IPS-18a (cell line): ENCODE measurements around the gene GABRR2.
A peak's percentile ranks its signal among the peaks of the same experiment; 100 is the strongest.

Source experiments
- H3K27ac ChIP-seq: one replicate; pipeline ENCODE4 v1.5.1; 2013; ENCODE audit warnings: low read length
- H3K27me3 ChIP-seq: one replicate; pipeline ENCODE4 v1.6.1; 2013; ENCODE audit warnings: mild to moderate bottlenecking, low read length; ENCODE audit not compliant: control insufficient read depth, insufficient read depth
- H3K36me3 ChIP-seq: one replicate; pipeline ENCODE4 v1.6.1; 2013; ENCODE audit warnings: low read depth, low read length; ENCODE audit not compliant: control insufficient read depth
- H3K4me1 ChIP-seq: one replicate; pipeline ENCODE4 v1.6.1; 2013; ENCODE audit warnings: low read depth, low read length; ENCODE audit not compliant: control insufficient read depth
- H3K4me3 ChIP-seq: one replicate; pipeline ENCODE4 v1.5.1; 2013; ENCODE audit warnings: low read length
- H3K9ac ChIP-seq: one replicate; pipeline ENCODE4 v1.6.1; 2013; ENCODE audit warnings: mild to moderate bottlenecking, low read length, moderate library complexity
- H3K9me3 ChIP-seq: one replicate; pipeline ENCODE4 v1.6.1; 2013; ENCODE audit warnings: low read depth, low read length; ENCODE audit not compliant: control insufficient read depth

GABRR2 gene

DNA sequence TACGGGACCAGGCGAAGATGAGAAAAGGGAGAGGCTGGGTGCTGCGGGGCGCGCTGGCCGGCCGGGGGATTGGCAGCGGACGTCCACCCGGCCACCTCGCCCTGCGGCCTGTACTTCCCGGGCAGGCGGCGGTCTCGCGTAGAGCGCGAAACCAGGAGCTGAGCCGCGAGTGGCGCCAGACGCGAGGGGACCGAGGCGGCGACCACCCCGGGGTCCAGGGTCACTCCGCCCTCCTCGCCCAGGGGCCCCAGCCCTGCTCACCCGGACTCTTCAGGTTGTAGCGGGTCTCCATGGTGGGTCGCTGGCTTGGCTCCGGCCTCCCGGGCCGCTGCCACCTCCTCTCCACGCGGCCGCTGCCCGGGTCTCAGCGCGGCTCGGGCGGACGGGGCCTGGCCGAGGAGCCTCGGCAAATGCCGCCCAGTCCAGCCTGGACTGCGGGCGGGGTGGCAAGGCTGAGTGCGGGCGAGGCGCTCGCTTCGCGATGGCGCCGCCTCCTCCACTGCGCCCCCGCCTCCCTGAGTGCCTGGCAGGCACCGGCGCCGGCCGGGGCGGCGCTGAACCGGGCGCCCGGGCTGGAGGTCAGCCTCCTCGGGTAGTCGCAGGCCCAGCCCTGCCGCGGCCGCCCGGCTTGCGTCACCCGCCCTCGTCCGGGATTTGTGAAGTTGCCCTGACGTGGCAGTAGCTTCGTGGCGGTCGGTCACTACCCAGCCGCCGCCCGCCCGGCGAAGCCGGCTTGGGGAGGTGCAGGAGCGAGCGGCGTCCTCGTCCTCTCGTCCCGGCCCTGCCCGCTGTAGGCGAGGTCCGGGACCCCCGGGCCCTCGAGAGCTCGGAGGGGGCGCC lies 37.4 kb upstream of the GABRR2 start, which contains the start of gene UBE2J1:
TSS of gene UBE2J1 (minus strand) at position 445 of the 840 bp plus-strand sequence. CDS start at position 292, 153 bp downstream.
- H3K4me1 ChIP-seq, result peaks cover 10% of the 10 kb centered on the region
- H3K36me3 ChIP-seq, result no peaks in the 10 kb centered on the region
- H3K27ac ChIP-seq, result no peak within 1 kb of the TSS
- peak within 1 kb of the TSS; percentile 75 for H3K9ac ChIP-seq
- peak within 1 kb of the TSS; percentile 82 for H3K4me3 ChIP-seq
- peaks cover 9% of the 10 kb centered on the region for H3K27me3 ChIP-seq
- no peaks in the 10 kb centered on the region for H3K9me3 ChIP-seq

DNA sequence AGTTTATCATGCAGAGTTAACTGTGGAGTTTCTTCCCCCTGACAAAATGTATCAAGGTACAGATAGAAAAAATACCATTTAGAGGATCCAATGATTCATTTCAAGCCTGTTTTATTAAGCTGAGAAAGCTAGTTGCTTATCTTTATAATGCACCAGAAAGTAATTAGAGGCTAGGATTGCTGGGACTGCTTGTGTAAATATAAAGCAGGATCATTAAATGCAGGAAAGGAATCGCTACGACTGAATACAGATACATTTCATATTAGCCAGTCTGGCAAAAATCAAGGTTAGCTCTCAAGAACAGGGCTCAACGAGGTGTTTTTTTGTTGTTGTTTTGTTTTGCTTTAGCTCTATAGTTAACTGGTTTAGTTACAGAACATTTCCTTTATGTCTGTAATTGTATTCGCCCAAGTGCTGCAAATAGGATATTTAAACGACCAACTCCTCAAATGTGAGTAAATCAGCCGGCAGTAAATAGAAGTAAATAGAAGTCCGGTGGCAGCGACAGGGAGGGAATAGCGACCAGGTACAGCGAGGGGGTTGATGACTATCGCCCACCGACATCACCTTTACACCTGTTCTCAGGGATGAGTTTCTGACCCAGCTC lies 36.7 kb upstream of the GABRR2 start:
- peak overlapping the region; percentile 82 for H3K4me3 ChIP-seq
- peaks cover 10% of the 10 kb centered on the region for H3K4me1 ChIP-seq
- peaks cover 9% of the 10 kb centered on the region for H3K27me3 ChIP-seq
- H3K9ac ChIP-seq, result peak overlapping the region; percentile 75
- H3K9me3 ChIP-seq, result no peaks in the 10 kb centered on the region
- H3K36me3 ChIP-seq, result no peaks in the 10 kb centered on the region
- no peak overlapping the region for H3K27ac ChIP-seq

DNA sequence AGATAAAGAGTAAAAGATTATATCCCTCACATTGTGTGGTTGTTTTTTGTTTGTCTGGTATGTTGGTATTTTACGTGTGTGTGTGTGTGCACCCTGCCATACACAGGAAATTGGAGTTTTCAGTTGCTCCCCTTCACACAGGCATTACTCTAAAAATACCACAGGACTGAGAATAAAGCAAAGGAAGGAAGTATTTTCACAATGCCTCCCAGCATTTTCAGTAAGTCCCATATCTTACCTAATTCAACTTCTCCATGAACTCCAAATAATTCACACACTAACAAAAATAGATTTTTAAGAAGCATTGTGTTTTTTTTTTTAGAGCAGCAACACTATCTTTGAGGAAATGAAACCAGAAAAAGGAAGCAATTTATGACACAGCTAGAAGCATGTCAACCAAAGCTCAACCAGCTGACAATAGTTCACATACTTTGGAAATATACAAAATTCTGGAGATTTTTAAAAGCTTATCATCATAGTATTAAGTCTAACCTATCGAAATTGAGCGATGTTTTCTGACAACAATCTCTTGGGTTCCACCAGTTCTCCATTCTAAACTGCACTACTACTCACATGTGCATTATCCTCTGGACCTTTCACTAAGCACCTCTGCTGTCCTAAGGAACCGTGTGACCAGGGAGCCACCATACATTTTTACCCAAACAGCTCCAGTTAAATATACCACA lies 35.3 kb upstream of the GABRR2 start:
- Histone ChIP-seq H3K9ac (no peak overlapping the region), H3K4me3 (no peak overlapping the region), H3K4me1 (peaks cover 10% of the 10 kb centered on the region), H3K36me3 (no peaks in the 10 kb centered on the region), H3K9me3 (no peaks in the 10 kb centered on the region), H3K27ac (no peak overlapping the region), H3K27me3 (peaks cover 9% of the 10 kb centered on the region)

DNA sequence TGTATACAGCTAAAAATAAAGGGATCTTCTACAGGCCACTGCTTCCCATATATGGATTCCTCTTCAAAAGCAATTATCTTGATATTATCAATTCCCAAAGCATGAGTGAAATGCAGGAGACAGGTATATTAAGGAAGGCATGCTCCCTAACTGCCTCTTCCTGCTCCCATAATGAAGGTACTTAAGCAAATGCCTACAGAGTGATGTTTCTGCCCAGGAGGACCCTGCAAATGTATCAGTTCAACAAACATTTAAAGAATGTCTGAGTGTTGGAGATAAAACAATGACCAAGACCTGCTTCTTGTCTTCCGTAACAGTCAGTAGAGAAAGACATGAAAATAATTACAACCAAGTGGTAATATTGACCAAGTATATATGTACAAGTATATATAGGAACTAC lies 33.3 kb upstream of the GABRR2 start:
- Histone ChIP-seq H3K4me1 (peaks cover 10% of the 10 kb centered on the region), H3K9me3 (no peaks in the 10 kb centered on the region), H3K27ac (no peak overlapping the region), H3K9ac (no peak overlapping the region), H3K27me3 (peaks cover 9% of the 10 kb centered on the region), H3K36me3 (no peaks in the 10 kb centered on the region), H3K4me3 (no peak overlapping the region)

DNA sequence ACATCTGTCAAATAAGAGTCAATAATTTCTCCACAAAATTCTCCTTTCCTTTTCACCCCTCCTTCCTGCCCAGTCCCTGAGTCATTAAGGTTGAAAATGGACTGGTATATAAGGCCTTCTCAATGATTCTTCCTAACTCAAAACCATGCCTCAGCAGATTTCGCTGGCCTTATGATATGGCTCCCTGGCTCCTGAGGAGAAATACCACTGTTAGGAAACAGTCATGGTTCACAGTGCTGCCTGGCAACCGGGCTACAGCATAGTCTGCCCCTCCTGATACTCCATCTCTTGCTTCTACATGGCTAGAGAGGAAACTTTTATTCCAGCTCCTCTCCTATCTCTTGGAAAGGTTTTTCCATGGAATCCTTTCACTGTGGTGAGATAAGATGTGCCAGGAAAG lies 32.7 kb upstream of the GABRR2 start:
- no peak overlapping the region for H3K27ac ChIP-seq
- no peaks in the 10 kb centered on the region for H3K9me3 ChIP-seq
- no peak overlapping the region for H3K4me3 ChIP-seq
- H3K27me3 ChIP-seq, result peaks cover 9% of the 10 kb centered on the region
- H3K36me3 ChIP-seq, result no peaks in the 10 kb centered on the region
- H3K4me1 ChIP-seq, result peaks cover 10% of the 10 kb centered on the region
- no peak overlapping the region for H3K9ac ChIP-seq

DNA sequence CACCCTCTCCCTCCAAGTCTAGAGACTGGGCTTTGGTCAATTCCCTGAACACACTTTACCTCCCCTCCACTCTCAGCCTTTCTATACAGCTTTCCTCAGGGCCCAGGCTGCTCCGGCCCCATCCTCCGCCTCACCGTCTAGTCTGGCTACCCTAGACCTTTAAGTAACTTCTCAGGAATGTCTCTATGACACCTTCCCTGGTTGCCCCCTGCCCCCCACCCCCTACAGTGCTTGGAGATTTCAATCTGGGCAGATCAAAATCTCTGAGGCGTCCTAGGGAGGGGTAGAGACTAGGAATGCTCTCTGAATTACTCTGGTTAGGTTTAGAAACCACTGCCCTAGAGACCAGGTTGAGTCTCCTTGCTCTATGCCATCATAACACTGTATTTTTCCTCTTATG lies 31.3 kb upstream of the GABRR2 start:
- no peak overlapping the region for H3K27ac ChIP-seq
- no peaks in the 10 kb centered on the region for H3K9me3 ChIP-seq
- H3K4me3 ChIP-seq, result no peak overlapping the region
- peaks cover 6% of the 10 kb centered on the region for H3K4me1 ChIP-seq
- no peaks in the 10 kb centered on the region for H3K36me3 ChIP-seq
- H3K27me3 ChIP-seq, result peaks cover 2% of the 10 kb centered on the region
- H3K9ac ChIP-seq, result no peak overlapping the region

DNA sequence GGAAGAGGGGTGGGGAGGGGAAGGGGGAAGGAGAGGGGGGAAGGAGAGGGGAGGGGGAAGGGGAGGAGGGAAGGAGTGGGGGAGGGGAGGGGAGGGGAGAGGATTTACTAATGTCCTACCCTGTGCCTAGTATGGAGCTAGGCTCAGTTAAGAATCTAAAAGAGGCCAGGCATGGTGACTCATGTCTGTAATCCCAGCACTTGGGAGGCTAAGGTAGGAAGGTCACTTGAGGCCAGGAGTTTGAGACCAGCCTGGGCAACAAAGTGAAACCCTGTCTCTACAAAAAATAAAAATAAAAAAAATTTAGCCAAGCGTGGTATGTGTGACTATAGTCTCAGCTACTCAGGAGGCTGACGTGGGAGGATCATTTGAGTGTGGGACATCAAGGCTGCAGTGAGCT lies 24.5 kb upstream of the GABRR2 start:
- Histone ChIP-seq H3K9me3 (no peaks in the 10 kb centered on the region), H3K36me3 (peaks cover 9% of the 10 kb centered on the region), H3K9ac (no peak overlapping the region), H3K4me3 (no peak overlapping the region), H3K4me1 (no peaks in the 10 kb centered on the region), H3K27ac (no peak overlapping the region), H3K27me3 (no peaks in the 10 kb centered on the region)

DNA sequence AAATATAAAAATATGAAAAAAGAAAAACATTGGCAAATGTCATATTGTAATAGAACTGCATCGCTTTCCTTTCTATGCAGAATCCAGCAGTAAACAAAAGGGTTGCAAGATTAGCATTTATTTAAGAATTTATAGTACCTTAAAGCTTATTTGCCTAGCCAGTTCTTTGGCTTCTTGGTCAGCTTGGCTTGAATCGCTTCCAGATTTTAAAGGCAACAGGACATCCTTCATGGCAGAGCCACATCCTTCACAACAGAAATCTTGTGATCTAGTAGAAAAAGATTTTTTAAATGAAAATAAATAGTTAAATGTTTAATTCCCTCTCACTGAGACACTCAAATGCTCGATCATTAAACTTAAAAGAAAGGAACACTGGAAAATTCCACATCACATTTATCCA lies 20.1 kb upstream of the GABRR2 start:
- no peak overlapping the region for H3K9ac ChIP-seq
- no peaks in the 10 kb centered on the region for H3K9me3 ChIP-seq
- H3K4me1 ChIP-seq, result no peaks in the 10 kb centered on the region
- H3K36me3 ChIP-seq, result peaks cover 21% of the 10 kb centered on the region
- H3K4me3 ChIP-seq, result no peak overlapping the region
- H3K27ac ChIP-seq, result no peak overlapping the region
- H3K27me3 ChIP-seq, result no peaks in the 10 kb centered on the region

DNA sequence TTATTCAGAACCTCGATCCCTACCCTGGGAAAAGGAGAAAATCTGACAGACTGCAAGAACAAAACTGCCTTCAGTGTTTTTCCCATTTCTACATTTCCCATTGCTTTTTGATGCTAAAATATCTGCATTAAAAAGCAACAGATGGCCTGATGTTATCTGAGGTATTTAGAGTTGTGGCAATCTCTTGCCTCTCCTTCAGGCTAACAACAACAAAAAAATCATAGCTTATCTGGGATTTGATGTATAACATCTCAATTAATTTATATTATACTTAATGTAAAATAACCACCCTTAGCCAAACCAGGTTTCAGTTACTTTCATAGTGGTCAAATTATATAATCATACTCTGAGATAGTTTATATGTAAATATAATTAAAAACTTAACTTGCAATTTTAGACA lies 15.8 kb upstream of the GABRR2 start:
- Histone ChIP-seq H3K27me3 (no peaks in the 10 kb centered on the region), H3K9me3 (no peaks in the 10 kb centered on the region), H3K4me3 (no peak overlapping the region), H3K4me1 (no peaks in the 10 kb centered on the region), H3K9ac (no peak overlapping the region), H3K36me3 (peaks cover 17% of the 10 kb centered on the region), H3K27ac (no peak overlapping the region)

DNA sequence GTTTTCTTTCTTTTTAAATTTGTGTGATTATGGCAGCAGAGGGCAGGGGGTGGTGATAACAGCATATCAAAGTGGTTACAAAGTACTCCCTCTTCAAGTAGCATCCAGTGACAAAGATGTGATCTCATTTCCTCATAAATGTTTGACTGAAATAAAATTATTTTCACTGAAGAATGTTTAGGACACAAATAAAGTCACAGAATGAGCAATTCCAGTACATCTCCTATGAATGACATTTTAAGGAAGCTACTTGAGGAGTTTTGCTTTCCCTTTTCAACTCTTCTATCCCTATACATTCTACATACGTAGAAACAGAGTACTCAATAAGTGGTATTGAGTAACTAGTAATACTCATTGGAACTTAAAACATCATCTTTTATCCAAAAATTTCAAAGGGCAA lies 13.9 kb upstream of the GABRR2 start:
- H3K9me3 ChIP-seq, result no peaks in the 10 kb centered on the region
- H3K9ac ChIP-seq, result no peak overlapping the region
- H3K27me3 ChIP-seq, result no peaks in the 10 kb centered on the region
- H3K4me3 ChIP-seq, result no peak overlapping the region
- H3K36me3 ChIP-seq, result peaks cover 17% of the 10 kb centered on the region
- H3K4me1 ChIP-seq, result no peaks in the 10 kb centered on the region
- no peak overlapping the region for H3K27ac ChIP-seq

DNA sequence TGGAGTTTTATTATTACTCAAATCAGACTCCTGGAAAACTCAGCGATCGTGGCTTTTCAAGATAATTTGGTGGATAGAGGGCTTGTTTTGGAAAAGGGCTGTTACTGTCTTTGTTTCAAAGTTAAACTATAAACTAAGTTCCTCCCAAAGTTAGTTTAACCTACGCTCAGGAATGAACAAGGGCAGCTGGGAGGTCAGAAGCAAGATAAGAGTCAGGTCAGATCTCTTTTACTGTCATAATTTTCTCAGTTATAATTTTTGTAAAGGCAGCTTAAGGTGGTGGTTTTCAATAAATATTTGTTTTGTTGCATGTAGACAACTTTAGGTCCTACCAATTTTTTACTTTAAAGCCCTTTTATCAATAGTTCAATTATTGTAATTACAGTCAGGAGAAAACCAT lies 9.2 kb upstream of the GABRR2 start:
- Histone ChIP-seq H3K27ac (no peak overlapping the region), H3K27me3 (no peaks in the 10 kb centered on the region), H3K36me3 (peaks cover under 1% of the 10 kb centered on the region), H3K4me1 (no peaks in the 10 kb centered on the region), H3K4me3 (no peak overlapping the region), H3K9ac (no peak overlapping the region), H3K9me3 (peaks cover 5% of the 10 kb centered on the region)
